ENCODE results near the gene FOXK1.

Gene FOXK1

GRCh38 chr7:4789194-4790077, 107.3 kb downstream of the FOXK1 start:
- no peak overlapping the region for H2BK120ac ChIP-seq (ENCODE audit: low read depth, low read length)
- no peak overlapping the region for H3K4me3 ChIP-seq (ENCODE audit: low read length)
- H4K5ac ChIP-seq (ENCODE audit: low read length): no peak overlapping the region
- no peaks in the 10 kb centered on the region for H3K79me2 ChIP-seq (ENCODE audit: control insufficient read depth, insufficient read depth, low read length)
- no CpG with 5 or more reads among the region's 26 CpGs for whole genome bisulfite sequencing (ENCODE audit: extremely low coverage, insufficient coverage, low lambda C conversion rate)
- no peak overlapping the region for H3K4ac ChIP-seq (ENCODE audit: low read depth, low read length)
- no peak overlapping the region for H4K8ac ChIP-seq (ENCODE audit: low read depth, low read length)
- H2AK5ac ChIP-seq (ENCODE audit: low read length): no peak overlapping the region
- H3K23ac ChIP-seq (ENCODE audit: low read length): no peak overlapping the region
- no peak for DNase-seq
- H3K27ac ChIP-seq (ENCODE audit: low read depth, low read length): no peak overlapping the region
- H3K27me3 ChIP-seq (ENCODE audit: insufficient read depth, low read length, poor library complexity): no peaks in the 10 kb centered on the region
- no peak overlapping the region for H2BK15ac ChIP-seq (replicated peaks; ENCODE audit: low read depth)
- no peak overlapping the region for H3K9ac ChIP-seq (ENCODE audit: low read length)
- H3K36me3 ChIP-seq (ENCODE audit: control insufficient read depth, insufficient read depth, low read length): no peaks in the 10 kb centered on the region
- H3K4me1 ChIP-seq (ENCODE audit: control insufficient read depth, low read depth, low read length): no peaks in the 10 kb centered on the region
- no peaks in the 10 kb centered on the region for H3K79me1 ChIP-seq (ENCODE audit: low read length)
- no peak overlapping the region for H2BK5ac ChIP-seq (ENCODE audit: low read length)
- H3K18ac ChIP-seq (ENCODE audit: low read length): no peak overlapping the region
- H3K56ac ChIP-seq (ENCODE audit: low read length): no peak overlapping the region
- H3K4me2 ChIP-seq (ENCODE audit: low read length): no peak overlapping the region

- no peaks in the 10 kb centered on the region for H3K79me2 ChIP-seq (ENCODE audit: control insufficient read depth, insufficient read depth, low read length)
- H3K4me3 ChIP-seq (ENCODE audit: low read length): no peak overlapping the region
- H3K4me2 ChIP-seq (ENCODE audit: low read length): no peak overlapping the region
- no CpG with 5 or more reads among the region's 9 CpGs for WGBS (ENCODE audit: extremely low coverage, insufficient coverage, low lambda C conversion rate)
- H3K23ac ChIP-seq (ENCODE audit: low read length): no peak overlapping the region
- H4K5ac ChIP-seq (ENCODE audit: low read length): no peak overlapping the region
- no peaks in the 10 kb centered on the region for H3K27me3 ChIP-seq (ENCODE audit: insufficient read depth, low read length, poor library complexity)
- H3K4me1 ChIP-seq (ENCODE audit: control insufficient read depth, low read depth, low read length): no peaks in the 10 kb centered on the region
- no peak overlapping the region for H3K56ac ChIP-seq (ENCODE audit: low read length)
- no peaks in the 10 kb centered on the region for H3K79me1 ChIP-seq (ENCODE audit: low read length)
- H3K4ac ChIP-seq (ENCODE audit: low read depth, low read length): no peak overlapping the region
- no peak for DNase-seq
- no peak overlapping the region for H3K9ac ChIP-seq (ENCODE audit: low read length)
- no peaks in the 10 kb centered on the region for H3K36me3 ChIP-seq (ENCODE audit: control insufficient read depth, insufficient read depth, low read length)
- H2BK120ac ChIP-seq (ENCODE audit: low read depth, low read length): no peak overlapping the region
- no peak overlapping the region for H3K27ac ChIP-seq (ENCODE audit: low read depth, low read length)
- no peak overlapping the region for H2BK5ac ChIP-seq (ENCODE audit: low read length)
- H4K8ac ChIP-seq (ENCODE audit: low read depth, low read length): no peak overlapping the region
- H2BK15ac ChIP-seq (replicated peaks; ENCODE audit: low read depth): no peak overlapping the region
- H3K18ac ChIP-seq (ENCODE audit: low read length): no peak overlapping the region
- no peak overlapping the region for H2AK5ac ChIP-seq (ENCODE audit: low read length)
Observed at GRCh38 chr7:4790078-4790465, 108.0 kb downstream of the FOXK1 start.

DNA sequence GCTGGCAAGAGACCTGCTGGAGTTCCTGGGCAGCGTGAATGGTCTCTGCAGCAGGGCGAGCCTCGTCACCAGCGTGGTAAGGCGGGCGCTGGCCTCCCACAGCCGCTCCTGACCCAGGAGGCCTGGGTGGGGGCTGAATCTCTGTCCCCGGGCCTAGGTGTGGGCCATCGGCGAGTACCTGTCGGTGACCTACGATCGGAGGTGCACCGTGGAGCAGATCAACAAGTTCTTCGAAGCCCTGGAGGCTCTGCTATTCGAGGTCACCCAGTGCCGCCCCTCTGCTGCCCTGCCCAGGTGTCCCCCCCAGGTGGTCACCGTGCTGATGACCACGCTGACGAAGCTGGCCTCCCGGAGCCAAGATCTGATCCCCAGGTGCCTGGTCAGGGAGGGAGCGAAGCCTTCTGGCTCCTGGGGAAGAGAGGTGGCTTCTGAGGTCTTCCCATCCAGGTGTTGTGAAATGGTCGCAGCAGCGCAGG, 108.5 kb downstream of the FOXK1 start:
- H3K36me3 ChIP-seq (ENCODE audit: control insufficient read depth, insufficient read depth, low read length): no peaks in the 10 kb centered on the region
- H3K27me3 ChIP-seq (ENCODE audit: insufficient read depth, low read length, poor library complexity): no peaks in the 10 kb centered on the region

DNA sequence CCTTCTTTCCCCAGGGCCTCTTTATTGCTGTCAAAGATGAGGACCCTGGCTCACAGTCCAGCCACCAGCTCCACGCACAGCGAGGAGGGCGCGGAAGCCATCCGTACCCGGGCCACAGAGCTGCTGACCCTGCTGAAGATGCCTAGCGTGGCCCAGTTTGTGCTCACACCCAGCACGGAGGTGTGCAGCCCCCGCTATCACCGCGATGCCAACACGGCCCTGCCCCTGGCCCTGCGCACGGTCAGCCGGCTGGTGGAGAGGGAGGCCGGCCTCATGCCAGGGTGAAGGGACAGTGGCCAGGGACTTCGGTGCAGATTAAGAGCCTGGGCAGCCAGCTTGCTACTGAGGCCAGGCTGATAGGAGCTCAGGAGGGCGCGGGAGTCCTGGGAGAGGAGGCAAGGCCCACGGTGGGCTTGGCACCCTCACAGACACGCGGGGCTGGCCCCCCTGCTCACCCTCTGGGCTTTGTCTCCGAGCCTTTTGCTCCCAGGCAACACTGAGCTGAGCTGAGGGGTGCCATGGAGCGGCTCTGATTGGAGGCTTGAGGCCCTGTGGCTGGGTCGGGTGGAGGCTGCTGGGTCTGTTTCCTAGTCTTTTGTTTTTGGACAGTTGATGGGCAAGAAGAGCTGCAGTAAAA, 109.1 kb downstream of the FOXK1 start:
- no peak overlapping the region for H3K4me3 ChIP-seq (ENCODE audit: low read length)
- H3K27ac ChIP-seq (ENCODE audit: low read depth, low read length): no peak overlapping the region
- DNase-seq: no peak
- no peak overlapping the region for H3K4ac ChIP-seq (ENCODE audit: low read depth, low read length)
- H3K79me1 ChIP-seq (ENCODE audit: low read length): no peaks in the 10 kb centered on the region
- no peak overlapping the region for H4K8ac ChIP-seq (ENCODE audit: low read depth, low read length)
- H3K4me2 ChIP-seq (ENCODE audit: low read length): no peak overlapping the region
- H3K18ac ChIP-seq (ENCODE audit: low read length): no peak overlapping the region
- no peaks in the 10 kb centered on the region for H3K36me3 ChIP-seq (ENCODE audit: control insufficient read depth, insufficient read depth, low read length)
- H2BK15ac ChIP-seq (replicated peaks; ENCODE audit: low read depth): no peak overlapping the region
- WGBS (ENCODE audit: extremely low coverage, insufficient coverage, low lambda C conversion rate): no CpG with 5 or more reads among the region's 25 CpGs
- H2AK5ac ChIP-seq (ENCODE audit: low read length): no peak overlapping the region
- no peak overlapping the region for H3K9ac ChIP-seq (ENCODE audit: low read length)
- H3K23ac ChIP-seq (ENCODE audit: low read length): no peak overlapping the region
- H3K4me1 ChIP-seq (ENCODE audit: control insufficient read depth, low read depth, low read length): no peaks in the 10 kb centered on the region
- no peak overlapping the region for H2BK120ac ChIP-seq (ENCODE audit: low read depth, low read length)
- H2BK5ac ChIP-seq (ENCODE audit: low read length): no peak overlapping the region
- no peak overlapping the region for H3K56ac ChIP-seq (ENCODE audit: low read length)
- H3K79me2 ChIP-seq (ENCODE audit: control insufficient read depth, insufficient read depth, low read length): no peaks in the 10 kb centered on the region
- no peak overlapping the region for H4K5ac ChIP-seq (ENCODE audit: low read length)
- H3K27me3 ChIP-seq (ENCODE audit: insufficient read depth, low read length, poor library complexity): no peaks in the 10 kb centered on the region

More for the DNA sequence above, 108.5 kb downstream of the FOXK1 start:
- no peak overlapping the region for H3K56ac ChIP-seq (ENCODE audit: low read length)
- no peak for DNase-seq
- no peak overlapping the region for H2BK120ac ChIP-seq (ENCODE audit: low read depth, low read length)
- H3K23ac ChIP-seq (ENCODE audit: low read length): no peak overlapping the region
- no peak overlapping the region for H4K8ac ChIP-seq (ENCODE audit: low read depth, low read length)
- no peak overlapping the region for H3K18ac ChIP-seq (ENCODE audit: low read length)
- no peak overlapping the region for H2AK5ac ChIP-seq (ENCODE audit: low read length)
- H3K4me1 ChIP-seq (ENCODE audit: control insufficient read depth, low read depth, low read length): no peaks in the 10 kb centered on the region
- no peak overlapping the region for H3K4me2 ChIP-seq (ENCODE audit: low read length)
- WGBS (ENCODE audit: extremely low coverage, insufficient coverage, low lambda C conversion rate): no CpG with 5 or more reads among the region's 24 CpGs
- no peak overlapping the region for H3K4ac ChIP-seq (ENCODE audit: low read depth, low read length)
- H3K9ac ChIP-seq (ENCODE audit: low read length): no peak overlapping the region
- H3K79me1 ChIP-seq (ENCODE audit: low read length): no peaks in the 10 kb centered on the region
- H2BK15ac ChIP-seq (replicated peaks; ENCODE audit: low read depth): no peak overlapping the region
- H3K27ac ChIP-seq (ENCODE audit: low read depth, low read length): no peak overlapping the region
- no peak overlapping the region for H4K5ac ChIP-seq (ENCODE audit: low read length)
- no peaks in the 10 kb centered on the region for H3K79me2 ChIP-seq (ENCODE audit: control insufficient read depth, insufficient read depth, low read length)
- H2BK5ac ChIP-seq (ENCODE audit: low read length): no peak overlapping the region
- H3K4me3 ChIP-seq (ENCODE audit: low read length): no peak overlapping the region

GRCh38 chr7:4791738-4792536, 109.8 kb downstream of the FOXK1 start:
- peak; percentile 89 for DNase-seq
- no CpG with 5 or more reads among the region's 50 CpGs for WGBS (ENCODE audit: extremely low coverage, insufficient coverage, low lambda C conversion rate)

More at GRCh38 chr7:4791738-4792536, 109.8 kb downstream of the FOXK1 start:
- Histone ChIP-seq H3K9ac (ENCODE audit: low read length) (peak overlapping the region; percentile 77), H2AK5ac (ENCODE audit: low read length) (no peak overlapping the region), H3K79me1 (ENCODE audit: low read length) (no peaks in the 10 kb centered on the region), H3K4ac (ENCODE audit: low read depth, low read length) (no peak overlapping the region), H3K27ac (ENCODE audit: low read depth, low read length) (no peak overlapping the region), H3K79me2 (ENCODE audit: control insufficient read depth, insufficient read depth, low read length) (no peaks in the 10 kb centered on the region), H2BK120ac (ENCODE audit: low read depth, low read length) (no peak overlapping the region), H3K56ac (ENCODE audit: low read length) (peak overlapping the region; percentile 88), H3K36me3 (ENCODE audit: control insufficient read depth, insufficient read depth, low read length) (no peaks in the 10 kb centered on the region), H3K27me3 (ENCODE audit: insufficient read depth, low read length, poor library complexity) (no peaks in the 10 kb centered on the region), H3K4me1 (ENCODE audit: control insufficient read depth, low read depth, low read length) (no peaks in the 10 kb centered on the region), H4K8ac (ENCODE audit: low read depth, low read length) (no peak overlapping the region), H2BK15ac (replicated peaks; ENCODE audit: low read depth) (no peak overlapping the region), H3K18ac (ENCODE audit: low read length) (no peak overlapping the region), H3K23ac (ENCODE audit: low read length) (peak overlapping the region; percentile 66), H3K4me3 (ENCODE audit: low read length) (no peak overlapping the region), H4K5ac (ENCODE audit: low read length) (no peak overlapping the region), H2BK5ac (ENCODE audit: low read length) (no peak overlapping the region), H3K4me2 (ENCODE audit: low read length) (peak overlapping the region; percentile 91)

All from mesendoderm (in vitro differentiated cells).